ENCODE measurements around the gene PKN1.

The PKN1 gene

GRCh38 chr19:14463747-14464146 is 30.6 kb downstream of the PKN1 start:
- no peak for DNase-seq (ENCODE audit: low read depth, low spot score)

- DNase-seq (ENCODE audit: low read depth, low spot score) = no peak
These were observed 34.3 kb downstream of the PKN1 start for GRCh38 chr19:14467391-14467790.

GRCh38 chr19:14467816-14468215 is 34.7 kb downstream of the PKN1 start:
- no peak for DNase-seq (ENCODE audit: low read depth, low spot score)

- no peak for DNase-seq (ENCODE audit: low read depth, low spot score)
These were observed 37.1 kb downstream of the PKN1 start for GRCh38 chr19:14470031-14470876.

GRCh38 chr19:14471436-14472187 is 38.5 kb downstream of the PKN1 start:
- no peak for DNase-seq (ENCODE audit: low read depth, low spot score)

- peak; percentile 78 for DNase-seq (ENCODE audit: low read depth, low spot score)
These were observed 39.3 kb downstream of the PKN1 start for GRCh38 chr19:14472202-14472938.

GRCh38 chr19:14473073-14473977 is 40.2 kb downstream of the PKN1 start:
- DNase-seq (ENCODE audit: low read depth, low spot score) = peak; percentile 62

- peak; percentile 64 for DNase-seq (ENCODE audit: low read depth, low spot score)
These were observed 41.0 kb downstream of the PKN1 start for GRCh38 chr19:14473978-14474578.

- DNase-seq (ENCODE audit: low read depth, low spot score) = no peak
These were observed 41.7 kb downstream of the PKN1 start for GRCh38 chr19:14474827-14475226.

GRCh38 chr19:14475251-14476073 is 42.4 kb downstream of the PKN1 start, which contains the start of gene PTGER1:
Gene PTGER1, minus strand, starts transcription at chr19:14475354. Its CDS starts 1,034 bp downstream, at chr19:14474320.
- peak; percentile 52 for DNase-seq (ENCODE audit: low read depth, low spot score)

GRCh38 chr19:14476327-14476672 is 43.2 kb downstream of the PKN1 start:
- no peak for DNase-seq (ENCODE audit: low read depth, low spot score)

- DNase-seq (ENCODE audit: low read depth, low spot score) = peak; percentile 90
These were observed 43.7 kb downstream of the PKN1 start for GRCh38 chr19:14476673-14477401.

GRCh38 chr19:14477418-14478112 is 44.5 kb downstream of the PKN1 start:
- DNase-seq (ENCODE audit: low read depth, low spot score) = peak; percentile 76

- DNase-seq (ENCODE audit: low read depth, low spot score) = no peak
These were observed 45.0 kb downstream of the PKN1 start for GRCh38 chr19:14478113-14478545.

GRCh38 chr19:14479309-14479974 is 46.3 kb downstream of the PKN1 start:
- no peak for DNase-seq (ENCODE audit: low read depth, low spot score)

- peak; percentile 73 for DNase-seq (ENCODE audit: low read depth, low spot score)
These were observed 47.0 kb downstream of the PKN1 start for GRCh38 chr19:14479975-14480699.

GRCh38 chr19:14480700-14481079 is 47.6 kb downstream of the PKN1 start:
- peak; percentile 70 for DNase-seq (ENCODE audit: low read depth, low spot score)

All from astrocyte of the hippocampus (primary cell).